HG03457 (cell line): Measurements from ENCODE around the gene RPS6KA2.
A peak's percentile ranks its signal among the peaks of the same experiment; 100 is the strongest.
"Not testable (repeated sequence)": the region's sequence is repeated elsewhere in the genome, so short reads cannot be mapped to it uniquely, and the experiment has no call there.

Experiments used
- ATAC-seq: cut with Tn5 transposase; IDR thresholded peaks from one replicate; pipeline ENCODE4 v1.9.1; 2021; ENCODE audit warnings: moderate number of reproducible peaks; ENCODE audit not compliant: unreplicated experiment

The RPS6KA2 gene

GRCh38 chr6:166595061-166595780 lies 31.8 kb downstream of the RPS6KA2 start:
- no peak for ATAC-seq

GRCh38 chr6:166592821-166593220 lies 34.2 kb downstream of the RPS6KA2 start:
- ATAC-seq, result no peak

GRCh38 chr6:166591961-166592520 lies 35.0 kb downstream of the RPS6KA2 start:
- no peak for ATAC-seq

DNA sequence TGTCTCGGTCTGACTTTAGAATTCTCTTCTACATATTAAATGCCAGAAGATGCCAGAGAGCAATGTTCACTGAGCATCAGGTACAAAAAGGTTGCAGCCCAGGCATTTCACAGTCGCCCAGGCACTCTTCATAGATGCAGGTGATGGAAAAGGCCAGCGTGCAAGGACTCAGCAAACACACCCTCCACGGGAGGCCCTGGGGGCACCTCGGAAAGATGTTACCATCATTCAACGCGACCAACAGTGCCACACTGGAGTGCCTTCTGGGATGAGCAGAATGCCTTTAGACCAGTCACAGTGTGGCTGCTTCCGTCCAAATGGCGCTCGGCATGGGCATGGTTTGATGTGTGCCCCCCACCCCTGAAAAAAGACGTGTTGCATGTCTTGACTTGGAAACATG lies 36.0 kb downstream of the RPS6KA2 start:
- no peak for ATAC-seq

GRCh38 chr6:166589786-166590574 lies 37.1 kb downstream of the RPS6KA2 start:
- no peak for ATAC-seq

DNA sequence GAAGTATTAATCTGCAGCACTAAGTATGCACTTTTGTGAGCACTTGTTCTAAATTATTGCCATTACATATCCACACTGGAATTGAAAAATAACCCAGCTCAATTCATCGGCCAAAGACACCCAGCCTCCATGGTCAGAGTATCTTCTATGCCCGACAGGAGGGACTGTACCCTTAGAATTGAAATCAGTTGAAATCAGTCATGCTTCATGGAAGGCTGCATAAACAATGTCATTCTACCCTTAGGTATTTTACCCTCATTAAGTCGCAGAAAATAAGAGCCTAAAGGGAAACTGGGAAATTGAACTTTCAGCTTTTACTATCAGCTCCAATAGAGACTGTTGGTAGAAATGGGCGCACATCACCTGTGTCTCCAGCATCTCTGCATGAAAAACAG lies 37.7 kb downstream of the RPS6KA2 start:
- ATAC-seq, result no peak

DNA sequence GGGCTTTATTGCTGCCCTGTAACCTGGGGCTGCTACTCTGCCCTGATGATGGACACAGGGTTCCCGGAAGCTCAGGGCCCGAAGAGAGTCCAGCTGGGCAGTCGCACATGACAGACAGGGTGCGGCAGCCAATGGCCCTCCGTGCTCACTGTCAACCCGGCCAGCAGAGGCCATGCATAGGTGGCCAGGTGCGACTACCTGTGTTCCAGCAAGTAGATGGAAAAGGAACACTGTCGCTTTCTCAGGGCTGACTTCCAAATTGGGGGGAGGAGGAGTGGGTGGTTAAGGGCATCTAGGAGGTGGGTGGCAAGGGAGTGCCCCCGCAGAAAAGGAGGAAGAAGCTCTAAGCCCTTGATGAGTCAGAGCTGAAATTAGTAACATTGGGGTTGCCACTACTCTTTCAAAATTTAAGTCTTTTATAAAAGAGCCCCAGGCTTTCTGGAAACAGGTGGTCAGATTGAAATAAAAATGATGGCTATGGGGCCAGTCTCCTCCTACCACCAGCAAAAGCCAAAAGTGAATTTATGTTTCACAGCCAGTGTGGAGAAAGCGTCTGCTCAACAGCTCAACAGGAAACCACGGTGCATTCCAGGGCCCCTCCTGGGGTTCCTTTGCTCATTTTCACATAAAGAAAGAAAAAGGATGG lies 38.2 kb downstream of the RPS6KA2 start:
- ATAC-seq, result no peak

GRCh38 chr6:166587631-166588413 lies 39.2 kb downstream of the RPS6KA2 start:
- peak; percentile 74 for ATAC-seq

DNA sequence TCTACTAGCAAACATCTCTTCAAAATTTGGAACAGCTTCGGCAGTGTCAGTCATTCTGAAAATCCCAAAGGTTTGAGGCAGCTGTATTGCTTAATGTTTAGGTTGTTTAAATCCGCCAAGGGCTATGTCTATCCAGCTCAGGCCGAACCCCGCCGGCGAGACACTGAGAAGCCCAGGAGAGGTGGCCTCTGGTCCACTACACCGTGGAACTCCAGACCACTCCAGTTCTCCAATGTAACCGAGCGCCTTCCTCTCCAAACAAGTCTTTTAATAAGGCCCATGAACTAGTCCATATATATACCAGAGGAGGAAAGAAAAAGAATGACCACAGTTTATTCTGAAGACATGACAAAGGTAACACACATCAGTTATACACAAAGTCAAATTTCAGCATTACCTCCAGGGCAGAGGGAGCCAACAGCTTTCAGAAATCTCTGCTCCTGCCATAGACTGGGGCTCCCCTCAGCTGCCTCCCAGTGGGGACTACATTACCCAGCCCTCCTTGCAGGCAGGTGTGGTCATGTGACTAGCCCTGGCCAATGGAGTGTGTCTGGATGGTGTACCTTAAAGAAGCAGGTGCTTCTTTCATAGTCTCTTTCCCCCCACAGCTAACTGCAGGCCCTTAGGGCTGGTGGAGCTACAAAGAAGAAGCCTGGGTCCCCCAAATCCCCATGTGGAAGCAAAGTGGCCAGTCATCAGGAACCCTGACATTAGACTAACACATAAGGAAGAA lies 40.5 kb downstream of the RPS6KA2 start, which contains the start of gene RAMACL:
RAMACL (minus strand) TSS at position 255 of the 733 bp plus-strand sequence; CDS start at position 54, 201 bp downstream.
- ATAC-seq, result peak; percentile 64

- ATAC-seq, result no peak
Measured at GRCh38 chr6:166584853-166585429, 42.1 kb downstream of the RPS6KA2 start.

- no peak for ATAC-seq
Measured at GRCh38 chr6:166584155-166584554, 42.9 kb downstream of the RPS6KA2 start.

- no peak for ATAC-seq
Measured at GRCh38 chr6:166583230-166583965, 43.7 kb downstream of the RPS6KA2 start.

- ATAC-seq, result no peak
Measured at GRCh38 chr6:166582258-166582657, 44.8 kb downstream of the RPS6KA2 start.

DNA sequence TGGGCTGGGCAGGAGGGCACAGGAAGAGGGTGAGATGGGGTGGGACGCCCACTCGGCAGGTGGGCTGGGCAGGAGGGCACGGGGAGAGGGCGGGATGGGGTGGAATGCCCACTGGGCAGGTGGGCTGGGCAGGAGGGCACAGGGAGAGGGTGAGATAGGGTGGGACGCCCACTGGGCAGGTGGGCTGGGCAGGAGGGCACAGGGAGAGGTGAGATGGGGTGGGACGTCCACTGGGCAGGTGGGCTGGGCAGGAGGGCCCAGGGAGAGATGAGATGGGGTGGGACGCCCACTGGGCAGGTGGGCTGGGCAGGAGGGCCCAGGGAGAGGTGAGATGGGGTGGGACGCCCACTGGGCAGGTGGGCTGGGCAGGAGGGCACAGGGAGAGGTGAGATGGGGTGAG lies 45.2 kb downstream of the RPS6KA2 start:
- ATAC-seq, result not testable (repeated sequence)

DNA sequence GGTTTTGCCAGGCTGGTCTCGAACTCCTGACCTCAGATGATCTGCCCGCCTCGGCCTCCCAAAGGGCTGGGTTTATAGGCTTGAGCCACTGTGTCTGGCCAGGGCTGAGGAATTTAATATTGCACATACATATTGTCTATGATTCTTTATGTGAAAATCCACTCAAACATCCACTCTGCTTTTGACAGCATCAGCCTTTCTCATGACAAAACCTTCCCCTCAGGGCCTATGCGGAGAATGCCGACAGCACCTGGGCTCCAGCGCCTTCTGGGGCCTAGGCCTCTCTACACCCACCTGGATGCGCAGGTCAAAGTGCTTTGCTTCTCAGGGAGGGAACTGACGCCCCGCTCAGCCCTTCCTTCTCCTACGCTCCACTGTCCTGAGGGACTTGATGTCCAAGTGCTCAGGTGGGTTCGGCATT lies 46.0 kb downstream of the RPS6KA2 start:
- no peak for ATAC-seq

DNA sequence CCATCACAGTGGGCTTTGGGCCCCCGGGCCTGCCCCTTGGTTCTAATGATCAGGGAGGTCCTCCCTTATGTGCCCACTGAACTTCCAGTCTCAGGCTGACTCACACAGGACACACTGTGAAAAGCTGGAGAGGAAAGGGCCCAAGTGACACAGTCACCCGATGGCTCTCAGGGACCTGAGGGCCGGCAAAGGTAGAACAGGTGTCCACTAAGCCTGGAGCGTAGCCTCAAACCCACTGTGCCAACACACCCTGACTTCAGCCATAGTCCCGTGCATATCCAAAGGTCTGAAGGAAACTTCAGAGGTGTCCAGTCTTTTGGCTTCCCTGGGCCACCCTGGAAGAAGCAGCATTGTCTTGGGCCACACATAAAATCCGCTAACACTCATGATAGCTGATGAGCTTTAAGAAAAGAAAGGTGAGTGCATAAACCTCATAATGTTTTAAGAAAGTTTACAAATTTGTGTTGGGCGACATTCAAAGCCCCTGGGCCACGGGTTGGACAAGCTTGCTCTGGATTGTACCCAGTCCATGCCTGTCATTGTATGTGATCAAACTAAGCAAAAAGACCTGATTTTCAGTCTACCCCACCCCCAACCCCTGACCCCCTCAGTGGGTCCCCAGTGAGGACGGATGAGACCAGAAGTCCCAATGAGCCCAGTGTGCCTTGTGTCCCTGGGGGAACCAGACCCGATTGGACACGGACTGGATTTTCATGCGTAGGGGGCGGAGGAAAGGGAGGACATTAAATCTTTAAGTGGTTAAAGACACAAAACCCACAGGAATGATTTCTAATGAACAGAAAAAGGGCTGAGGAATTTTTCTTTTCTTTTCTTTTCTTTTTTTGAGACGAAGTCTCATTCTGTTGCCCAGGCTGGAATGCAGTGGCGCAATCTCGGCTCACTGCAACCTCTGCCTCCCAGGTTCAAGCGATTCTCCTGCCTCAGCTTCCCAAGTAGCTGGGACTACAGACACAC lies 46.7 kb downstream of the RPS6KA2 start:
- no peak for ATAC-seq

- ATAC-seq, result no peak
Measured at GRCh38 chr6:166579237-166579850, 47.7 kb downstream of the RPS6KA2 start.
